GM18511 (cell line): ENCODE data around the gene WASHC4.

Experiments used
- ATAC-seq: cut with Tn5 transposase; IDR thresholded peaks from one replicate; pipeline ENCODE4 v1.9.1; 2021; ENCODE audit warnings: mild to moderate bottlenecking, moderate library complexity; ENCODE audit not compliant: unreplicated experiment

WASHC4 gene, protein sequence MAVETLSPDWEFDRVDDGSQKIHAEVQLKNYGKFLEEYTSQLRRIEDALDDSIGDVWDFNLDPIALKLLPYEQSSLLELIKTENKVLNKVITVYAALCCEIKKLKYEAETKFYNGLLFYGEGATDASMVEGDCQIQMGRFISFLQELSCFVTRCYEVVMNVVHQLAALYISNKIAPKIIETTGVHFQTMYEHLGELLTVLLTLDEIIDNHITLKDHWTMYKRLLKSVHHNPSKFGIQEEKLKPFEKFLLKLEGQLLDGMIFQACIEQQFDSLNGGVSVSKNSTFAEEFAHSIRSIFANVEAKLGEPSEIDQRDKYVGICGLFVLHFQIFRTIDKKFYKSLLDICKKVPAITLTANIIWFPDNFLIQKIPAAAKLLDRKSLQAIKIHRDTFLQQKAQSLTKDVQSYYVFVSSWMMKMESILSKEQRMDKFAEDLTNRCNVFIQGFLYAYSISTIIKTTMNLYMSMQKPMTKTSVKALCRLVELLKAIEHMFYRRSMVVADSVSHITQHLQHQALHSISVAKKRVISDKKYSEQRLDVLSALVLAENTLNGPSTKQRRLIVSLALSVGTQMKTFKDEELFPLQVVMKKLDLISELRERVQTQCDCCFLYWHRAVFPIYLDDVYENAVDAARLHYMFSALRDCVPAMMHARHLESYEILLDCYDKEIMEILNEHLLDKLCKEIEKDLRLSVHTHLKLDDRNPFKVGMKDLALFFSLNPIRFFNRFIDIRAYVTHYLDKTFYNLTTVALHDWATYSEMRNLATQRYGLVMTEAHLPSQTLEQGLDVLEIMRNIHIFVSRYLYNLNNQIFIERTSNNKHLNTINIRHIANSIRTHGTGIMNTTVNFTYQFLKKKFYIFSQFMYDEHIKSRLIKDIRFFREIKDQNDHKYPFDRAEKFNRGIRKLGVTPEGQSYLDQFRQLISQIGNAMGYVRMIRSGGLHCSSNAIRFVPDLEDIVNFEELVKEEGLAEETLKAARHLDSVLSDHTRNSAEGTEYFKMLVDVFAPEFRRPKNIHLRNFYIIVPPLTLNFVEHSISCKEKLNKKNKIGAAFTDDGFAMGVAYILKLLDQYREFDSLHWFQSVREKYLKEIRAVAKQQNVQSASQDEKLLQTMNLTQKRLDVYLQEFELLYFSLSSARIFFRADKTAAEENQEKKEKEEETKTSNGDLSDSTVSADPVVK

DNA sequence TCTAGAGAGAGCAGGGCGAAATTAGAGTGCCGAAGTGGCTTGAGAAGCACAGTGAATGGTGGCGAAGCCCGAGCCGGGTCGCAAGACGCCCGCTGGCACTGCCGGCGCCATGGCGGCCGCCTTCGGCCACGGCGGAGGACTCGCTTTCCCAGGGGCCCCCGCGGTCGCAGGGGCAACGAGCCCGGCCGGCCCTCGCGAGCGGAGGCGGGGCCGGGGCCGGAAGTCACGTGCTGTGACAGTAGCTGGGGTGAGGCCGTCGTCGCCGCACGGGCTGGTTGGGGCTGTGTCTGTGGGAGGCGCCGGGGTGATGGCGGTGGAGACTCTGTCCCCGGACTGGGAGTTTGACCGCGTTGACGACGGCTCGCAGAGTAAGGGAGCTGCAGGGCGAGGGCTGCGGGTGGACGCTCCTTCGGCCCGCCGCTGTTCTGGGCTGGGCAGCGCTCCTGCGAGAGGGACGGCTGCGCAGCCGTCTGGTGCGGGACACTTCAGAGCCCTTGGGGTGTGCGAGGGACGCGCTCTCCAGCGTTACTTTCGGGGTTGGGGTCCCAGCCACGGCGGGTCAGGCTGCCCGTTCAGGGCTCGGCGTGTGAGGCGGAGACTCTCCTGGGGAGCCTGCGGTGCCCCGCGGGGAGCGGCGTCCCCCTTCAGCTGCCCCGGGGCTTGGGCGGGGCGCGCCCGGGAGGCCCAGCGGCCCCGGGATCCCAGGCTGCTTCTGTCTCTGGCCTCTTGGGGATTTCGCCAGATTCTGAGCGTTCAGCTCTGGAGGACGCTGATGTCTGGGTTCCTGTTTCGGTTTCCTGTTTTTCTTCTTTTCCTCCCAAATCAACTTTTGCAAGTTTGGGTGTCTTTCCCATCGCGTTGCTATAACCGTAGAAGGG, at the start of gene WASHC4:
TSS of gene WASHC4 (plus strand) at position 238 of the 878 bp plus-strand sequence. CDS start at position 308, 70 bp downstream.
- peak; percentile 87 for ATAC-seq

DNA sequence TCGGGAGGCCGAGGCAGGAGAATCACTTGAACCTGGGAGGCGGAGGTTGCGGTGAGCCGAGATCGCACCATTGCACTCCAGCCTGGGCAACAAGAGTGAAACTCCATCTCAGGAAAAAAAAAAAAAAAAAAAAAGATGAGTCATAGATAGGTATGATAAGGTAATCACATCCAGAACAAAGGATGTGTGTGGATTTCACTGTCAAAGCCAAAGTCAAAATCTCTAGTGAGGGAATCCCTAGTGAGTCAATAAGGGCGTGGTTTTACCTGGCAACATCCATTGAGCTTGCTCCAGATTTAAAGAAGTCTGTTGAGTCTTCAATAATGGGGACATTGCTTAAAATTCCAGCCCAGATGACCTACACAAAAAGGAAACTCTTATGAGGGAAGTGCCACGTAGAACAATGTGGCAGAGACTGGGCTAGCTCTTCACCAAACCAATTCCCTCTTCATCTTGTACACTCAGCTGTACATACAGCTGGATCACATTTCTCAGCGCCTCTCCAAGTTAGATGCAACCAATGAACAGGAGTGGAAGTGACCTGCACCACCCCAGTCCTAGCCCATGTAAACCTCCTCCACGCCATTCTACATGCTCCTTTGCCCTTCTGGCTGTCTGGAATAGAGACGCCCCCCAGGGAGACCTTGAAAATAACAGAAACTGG, 46.7 kb upstream of the WASHC4 start:
- ATAC-seq = no peak

DNA sequence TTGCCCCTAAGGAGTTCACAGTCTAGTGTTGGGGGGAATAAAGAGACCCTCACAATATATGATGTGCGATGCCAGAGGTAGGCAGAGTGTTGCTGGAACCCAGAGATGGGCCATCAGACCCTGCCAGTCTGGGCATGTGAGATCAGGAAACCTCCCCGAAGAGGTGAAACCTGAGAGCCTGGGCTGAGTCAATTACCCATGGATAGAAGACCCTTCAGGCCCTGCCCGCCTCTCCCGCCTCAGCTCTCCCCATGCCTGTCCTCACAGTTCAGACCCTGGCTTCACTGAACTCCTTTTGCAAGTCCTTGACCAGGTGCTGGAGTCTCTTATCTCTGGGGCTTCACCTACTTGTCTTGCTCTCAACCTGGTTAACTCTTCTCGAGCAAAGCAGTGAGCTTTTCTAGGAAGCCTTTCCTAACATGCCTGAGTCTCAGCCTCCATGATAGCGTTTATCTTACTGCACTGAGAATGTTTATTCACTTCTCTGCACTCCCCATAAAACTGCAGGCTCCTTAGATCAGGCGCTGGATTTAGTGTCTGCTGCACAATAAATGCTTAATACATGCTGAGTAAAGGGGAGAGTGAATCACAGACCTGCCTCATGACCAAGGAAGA, 42.9 kb upstream of the WASHC4 start:
- no peak for ATAC-seq

- ATAC-seq = no peak
These were observed 40.0 kb upstream of the WASHC4 start for GRCh38 chr12:105067511-105068031.

DNA sequence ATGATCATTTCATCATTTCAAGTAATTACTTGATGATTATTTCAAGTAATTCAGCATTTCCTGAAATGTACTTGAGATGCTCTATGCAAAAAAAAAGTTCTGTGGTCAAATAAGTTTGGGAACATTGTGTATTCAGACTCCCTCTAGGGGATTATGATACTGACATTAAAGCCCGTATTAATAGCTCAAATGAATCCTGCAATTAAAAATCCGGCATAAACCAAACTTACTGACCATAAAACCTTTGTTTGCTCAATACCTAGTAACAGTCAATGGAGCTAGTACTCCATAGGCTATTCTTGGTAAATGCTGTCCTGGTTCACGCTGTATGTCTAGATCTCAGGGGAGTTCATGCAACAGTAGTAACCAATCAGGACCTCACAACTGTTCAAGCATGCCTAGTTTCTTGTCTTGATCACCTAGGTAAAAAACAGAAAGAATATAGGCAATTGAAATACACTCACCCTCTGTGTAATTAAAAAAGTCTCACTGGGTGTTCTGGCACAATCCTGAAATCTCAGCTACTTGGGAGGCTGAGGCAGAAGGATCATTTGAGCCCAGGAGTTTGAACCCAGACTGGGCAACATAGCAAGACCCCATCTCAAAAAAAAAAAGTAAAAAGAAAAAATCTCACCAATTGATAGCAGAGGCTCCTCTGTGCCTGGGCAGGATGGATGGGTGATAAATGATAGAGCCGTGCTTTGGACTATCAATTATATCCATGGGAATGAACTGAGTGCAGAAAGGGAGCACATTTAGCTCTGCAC, 37.4 kb upstream of the WASHC4 start:
- ATAC-seq = no peak

GRCh38 chr12:105071981-105072380, 35.5 kb upstream of the WASHC4 start:
- ATAC-seq = no peak

GRCh38 chr12:105072888-105073488, 34.5 kb upstream of the WASHC4 start:
- ATAC-seq = no peak

GRCh38 chr12:105076098-105076497, 31.4 kb upstream of the WASHC4 start:
- ATAC-seq = no peak

DNA sequence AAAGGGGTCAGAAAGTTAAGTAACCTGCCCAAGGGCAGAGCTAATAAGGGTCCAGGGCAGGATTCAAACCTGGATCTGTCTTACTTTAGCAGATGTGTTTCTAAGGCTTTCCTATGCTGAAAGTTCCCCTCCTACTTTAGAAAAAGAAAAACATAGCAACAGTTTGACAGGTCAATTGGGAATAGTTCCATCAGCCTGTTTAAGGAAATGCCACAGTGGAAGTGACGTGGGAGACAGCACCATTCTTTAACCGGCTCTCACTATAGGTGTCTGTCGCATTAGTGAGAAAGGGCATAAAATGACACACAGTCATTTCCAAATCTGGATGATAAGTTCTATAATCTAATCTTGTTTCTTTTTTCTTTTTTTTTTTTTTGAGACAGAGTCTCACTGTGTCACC, 30.6 kb upstream of the WASHC4 start:
- ATAC-seq = no peak

DNA sequence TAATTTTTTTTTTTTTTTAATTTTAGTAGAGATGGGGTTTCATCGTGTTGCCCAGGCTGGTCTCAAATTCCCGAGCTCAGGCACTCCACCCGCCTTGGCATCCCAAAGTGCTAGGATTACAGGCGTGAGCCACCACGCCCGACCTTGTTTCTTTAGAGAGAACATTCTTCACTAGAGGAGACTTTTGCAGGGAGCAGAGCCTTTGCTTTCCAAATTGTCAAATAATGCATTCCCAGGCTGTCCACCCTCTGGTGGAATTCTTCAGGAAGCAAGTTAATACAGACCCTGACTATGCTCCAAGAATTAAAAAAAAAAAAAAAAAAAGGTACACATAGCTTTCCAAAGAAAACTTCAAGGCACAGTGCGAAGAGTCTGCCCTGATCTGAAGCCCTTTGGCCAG, 30.1 kb upstream of the WASHC4 start:
- ATAC-seq = no peak

DNA sequence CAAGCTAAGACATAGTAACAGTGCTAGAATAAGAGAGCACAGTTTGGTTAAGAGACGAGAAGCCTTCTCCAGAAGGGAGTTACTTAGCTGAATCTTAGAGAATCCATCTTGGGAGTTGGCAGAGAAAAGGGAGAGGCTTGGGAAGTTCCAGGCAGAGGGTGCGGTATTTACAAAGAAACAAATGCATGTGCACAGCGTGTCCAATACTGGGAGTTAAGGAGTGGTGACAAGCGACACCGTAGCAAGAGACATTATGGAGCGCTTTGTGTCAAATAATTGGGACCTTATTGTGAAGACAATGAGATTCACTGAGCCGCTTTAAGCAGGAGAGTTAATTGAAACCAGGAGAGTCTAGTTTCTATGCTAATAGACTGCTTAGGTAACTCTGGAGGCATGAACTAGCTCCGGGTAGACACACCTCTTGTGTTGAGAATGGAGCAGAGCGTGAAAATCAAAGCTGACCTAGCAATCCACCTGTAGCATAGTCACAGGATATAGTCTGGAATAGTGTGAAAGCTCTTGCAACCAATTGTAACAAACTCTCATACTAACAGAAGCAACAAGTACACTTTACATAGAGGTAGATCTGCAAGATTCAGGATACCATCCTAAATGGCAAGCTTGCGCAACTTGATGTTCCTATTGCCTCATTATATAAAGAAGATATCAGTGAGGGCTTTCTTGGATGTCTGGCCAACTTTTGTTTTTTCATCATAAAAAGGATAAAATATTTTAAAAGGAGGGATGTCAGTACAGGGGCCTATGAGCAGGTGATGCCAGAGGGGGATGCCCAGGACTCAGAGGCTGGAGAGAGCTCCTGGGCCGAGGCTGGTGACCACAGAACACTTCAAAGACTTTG, 28.6 kb upstream of the WASHC4 start:
- no peak for ATAC-seq

DNA sequence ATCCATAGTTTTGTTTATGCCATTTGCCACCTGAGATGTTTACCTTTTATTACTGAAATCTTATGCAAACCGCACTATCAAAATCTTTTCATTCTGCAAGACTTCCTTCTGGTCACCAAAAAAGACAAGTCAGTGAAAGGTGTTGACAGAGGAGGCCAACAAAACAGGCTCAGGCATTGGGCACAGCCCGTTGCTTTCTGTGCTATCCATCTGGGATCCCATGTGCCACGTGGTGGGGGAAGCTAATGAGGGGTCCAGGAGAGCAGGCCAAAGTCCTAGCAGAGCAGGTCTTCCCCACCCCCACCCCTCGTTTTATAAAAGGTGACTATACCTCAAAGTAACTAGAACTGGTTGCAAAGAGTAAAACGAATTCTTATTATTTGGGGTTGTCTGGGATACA, 24.5 kb upstream of the WASHC4 start:
- ATAC-seq = no peak

DNA sequence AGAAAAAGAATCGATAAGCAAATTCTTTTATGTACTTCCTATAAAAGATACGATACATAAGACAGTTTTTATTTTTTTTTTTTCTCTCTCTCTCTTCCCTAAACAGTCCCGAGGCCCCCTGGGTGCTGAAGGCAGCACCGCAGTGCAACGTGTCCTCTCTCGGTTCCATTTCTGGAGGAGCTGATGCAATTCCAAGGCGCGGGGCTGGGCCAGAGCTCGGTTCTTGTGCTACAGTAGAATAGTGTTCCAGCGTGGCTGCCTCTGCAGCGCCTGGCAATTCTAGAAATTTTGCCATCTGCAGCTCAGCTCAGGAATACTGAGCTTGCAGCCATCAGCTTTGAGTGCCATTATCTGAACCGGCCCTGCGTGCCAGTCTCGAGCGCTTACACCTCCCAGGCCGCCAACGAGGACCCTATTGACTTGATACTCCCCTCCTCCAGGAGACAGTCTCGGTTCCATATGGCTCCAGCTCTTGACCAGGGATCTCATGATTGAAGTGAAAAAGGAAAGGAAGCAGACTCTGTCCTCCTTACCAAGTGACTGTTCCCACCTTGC, 23.9 kb upstream of the WASHC4 start:
- peak; percentile 45 for ATAC-seq

DNA sequence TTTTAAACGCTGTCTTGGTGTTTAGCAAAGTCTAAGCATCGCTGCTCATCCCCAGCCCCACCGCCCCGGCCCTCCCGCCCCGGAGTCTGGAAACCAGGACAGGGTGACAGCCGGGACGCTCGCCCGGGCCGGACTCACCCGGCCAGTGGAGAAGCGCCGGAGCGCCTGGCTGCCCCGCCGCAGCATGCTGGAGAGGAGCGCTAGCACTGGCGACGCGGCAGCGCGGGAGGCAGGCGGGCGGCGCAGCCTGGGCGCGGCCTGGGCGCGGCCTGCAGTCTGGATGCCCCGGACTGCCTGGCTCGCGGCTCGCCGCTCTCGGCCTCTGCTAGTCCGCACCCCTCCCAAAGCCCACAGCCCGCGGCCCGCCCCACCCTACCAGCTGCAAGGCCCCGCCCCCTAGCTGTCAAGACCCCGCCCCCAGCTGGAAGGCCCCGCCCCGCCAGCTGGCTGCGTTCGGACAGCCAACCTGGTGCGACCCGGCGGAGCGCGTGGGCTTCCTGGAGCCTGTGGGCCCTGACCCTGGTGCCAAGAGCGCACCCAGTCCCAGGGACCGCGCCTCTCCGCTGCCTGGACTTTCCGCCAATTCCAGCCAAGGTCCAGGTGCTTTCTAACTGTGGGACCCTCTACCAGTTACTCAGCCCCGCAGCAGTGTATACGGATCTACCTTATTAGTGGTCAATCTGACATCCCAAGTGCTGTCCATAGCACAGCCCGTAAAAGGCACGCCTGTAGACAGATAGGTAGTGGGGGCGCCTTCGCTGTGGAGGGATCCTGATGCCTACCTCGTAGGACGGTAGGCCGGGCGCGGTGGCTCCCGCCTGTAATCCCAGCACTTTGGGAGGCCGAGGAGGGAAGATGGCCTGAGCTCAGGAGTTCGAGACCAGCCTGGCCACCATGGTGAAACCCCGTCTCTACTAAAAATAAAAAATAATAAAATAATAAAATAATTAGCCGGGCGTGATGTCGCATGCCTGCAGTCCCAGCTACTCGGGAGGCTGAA, 23.0 kb upstream of the WASHC4 start, which contains the start of gene ALDH1L2:
TSS of gene ALDH1L2 (minus strand) at position 208 of the 1,000 bp plus-strand sequence. CDS start at position 186, 22 bp downstream.
- peak; percentile 82 for ATAC-seq

GRCh38 chr12:105085501-105085900, 22.0 kb upstream of the WASHC4 start:
- no peak for ATAC-seq
